ENCODE results near the gene NKD1. TPM values are rescaled to one million over a fixed set of nuclear protein-coding genes. Genes with fewer than 3 reads are reported as not detected.

The NKD1 gene
- total RNA-seq, 1 experiment from 2014 or later, result 11.4 TPM

GRCh38 chr16:50532576-50532975, 15.6 kb upstream of the NKD1 start:
- Histone ChIP-seq H2AFZ (ENCODE audit: low read depth, low read length, poor library complexity, severe bottlenecking) (no peak overlapping the region), H3K9me3 (ENCODE audit: control insufficient read depth in 1 of 2, insufficient read depth in 1 of 2, low read depth in 1 of 2, low read length in 2 of 2) (peaks cover 0 to 8% of the 10 kb centered on the region in 2 experiments; a peak in 1 of 4 replicates), H4K20me1 (ENCODE audit: insufficient read depth) (no peaks in the 10 kb centered on the region), H3K27ac (ENCODE audit: low read depth, low read length) (no peak overlapping the region), H3K36me3 (ENCODE audit: control insufficient read depth in 1 of 2, insufficient read depth in 2 of 2, low read length in 2 of 2) (no peaks in the 10 kb centered on the region), H3K27me3 (ENCODE audit: insufficient read depth, low read length) (no peaks in the 10 kb centered on the region), H3K4me2 (ENCODE audit: low read length) (no peak overlapping the region), H3K4me1 (ENCODE audit: control insufficient read depth in 1 of 2, insufficient read depth in 2 of 2, low read length in 2 of 2) (no peaks in the 10 kb centered on the region), H3K9ac (ENCODE audit: low read length) (no peak overlapping the region), H3K79me2 (ENCODE audit: insufficient read depth, low read length) (no peaks in the 10 kb centered on the region), H3K4me3 (replicated peaks in 1 of 2; ENCODE audit: low read depth in 1 of 2, low read length in 2 of 2) (no peak overlapping the region), H3K9me2 (ENCODE audit: insufficient read depth) (no peaks in the 10 kb centered on the region)
- POLR2A ChIA-PET, result no interaction called here
- no peak for DNase-seq (ENCODE audit: low read depth, low spot score)
- intact Hi-C loops (cut with micrococcal nuclease), result no loop called here
- CTCF ChIA-PET, result interaction anchor here (1.4 kb wide), 1 partner anchor 178 kb away, joined by 3 read pairs; no protein-coding TSS in a partner anchor
- no peak for TF ChIP-seq POLR2AphosphoS5 (IDR thresholded peaks at IDR 0.05; ENCODE audit: low read depth, low read length)
- TF ChIP-seq MAX (IDR thresholded peaks at IDR 0.05), result no peak
- no peak for TF ChIP-seq ATF3 (IDR thresholded peaks at IDR 0.05)
- TF ChIP-seq ZBTB33 (IDR thresholded peaks at IDR 0.05; ENCODE audit: extremely low read depth, insufficient replicate concordance, low read length), result no peak
- no peak for TF ChIP-seq CEBPB (IDR thresholded peaks at IDR 0.05; ENCODE audit: low read depth)
- TF ChIP-seq POLR2A (IDR thresholded peaks at IDR 0.05; ENCODE audit: borderline replicate concordance, extremely low read depth, insufficient read depth, insufficient read length), result no peak
- TF ChIP-seq TCF7L2 (IDR thresholded peaks at IDR 0.05; ENCODE audit: borderline replicate concordance, extremely low read depth, insufficient read depth, insufficient read length), result no peak
- no peak for TF ChIP-seq ZNF274 (IDR thresholded peaks at IDR 0.05; ENCODE audit: low read depth, low read length)
- no peak for TF ChIP-seq FOSL1 (IDR thresholded peaks at IDR 0.05; ENCODE audit: low read depth)
- no peak for TF ChIP-seq REST (IDR thresholded peaks at IDR 0.05; ENCODE audit: low read depth)
- TF ChIP-seq JUND (IDR thresholded peaks at IDR 0.05), result no peak
- TF ChIP-seq SP1 (IDR thresholded peaks at IDR 0.05; ENCODE audit: low read depth), result no peak
- TF ChIP-seq SRF (IDR thresholded peaks at IDR 0.05; ENCODE audit: low read depth), result no peak
- TF ChIP-seq CBX3 (IDR thresholded peaks at IDR 0.05; ENCODE audit: low read depth), result no peak
- no peak for TF ChIP-seq ELF1 (IDR thresholded peaks at IDR 0.05; ENCODE audit: borderline replicate concordance, low read depth)
- TF ChIP-seq EZH2phosphoT487 (IDR thresholded peaks at IDR 0.05; ENCODE audit: borderline replicate concordance), result no peak
- TF ChIP-seq ZFX (IDR thresholded peaks at IDR 0.05), result no peak
- no peak for ATAC-seq
- no TSS peak for BruUV-seq (replicated peaks)
- RAD21 ChIA-PET (ENCODE audit: low non-redundant PET in 1 of 2, low total read pairs in 2 of 2, uncharacterized antibody in 2 of 2, unreplicated experiment in 2 of 2), result no interaction called here
